COLO668 (cell line): ENCODE measurements around the gene FLT3.
"Not testable (repeated sequence)": the region's sequence is repeated elsewhere in the genome, so short reads cannot be mapped to it uniquely, and the experiment has no call there.

Source experiments
- DNase-seq: peaks from one replicate; lab custom pipeline; 2025; ENCODE audit not compliant: unreplicated experiment; lab: John Stamatoyannopoulos, UW

FLT3 gene

GRCh38 chr13:28005016-28005415 lies 95.4 kb downstream of the FLT3 start:
- DNase-seq: not testable (repeated sequence)

- no peak for DNase-seq
Observed at GRCh38 chr13:28002886-28003698, 97.3 kb downstream of the FLT3 start.

- peak; percentile 87 for DNase-seq
Observed at GRCh38 chr13:28001837-28002473, 98.4 kb downstream of the FLT3 start.

GRCh38 chr13:28001049-28001448 lies 99.3 kb downstream of the FLT3 start:
- DNase-seq: no peak

- DNase-seq: no peak
Observed at GRCh38 chr13:28000567-28000966, 99.8 kb downstream of the FLT3 start.

- peak; percentile 77 for DNase-seq
Observed at GRCh38 chr13:27997904-27998522, 102.4 kb downstream of the FLT3 start.

- DNase-seq: no peak
Observed at GRCh38 chr13:27991881-27992280, 108.5 kb downstream of the FLT3 start.

GRCh38 chr13:27988520-27988919 lies 111.9 kb downstream of the FLT3 start, which contains the start of gene URAD:
URAD (minus strand) TSS chr13:27988693; CDS start chr13:27988637, 56 bp downstream.
- no peak for DNase-seq

- no peak for DNase-seq
Observed at GRCh38 chr13:27985600-27985999, 114.8 kb downstream of the FLT3 start.

GRCh38 chr13:27982361-27982760 lies 118.0 kb downstream of the FLT3 start:
- no peak for DNase-seq

GRCh38 chr13:27981006-27981708 lies 119.2 kb downstream of the FLT3 start:
- DNase-seq: no peak

GRCh38 chr13:27980280-27980998 lies 119.9 kb downstream of the FLT3 start:
- no peak for DNase-seq

- no peak for DNase-seq
Observed at GRCh38 chr13:27979765-27980279, 120.6 kb downstream of the FLT3 start.

GRCh38 chr13:27979001-27979643 lies 121.3 kb downstream of the FLT3 start:
- DNase-seq: no peak

GRCh38 chr13:27978301-27978968 lies 121.9 kb downstream of the FLT3 start:
- no peak for DNase-seq

- peak; percentile 82 for DNase-seq
Observed at GRCh38 chr13:27977476-27978300, 122.7 kb downstream of the FLT3 start.

- DNase-seq: no peak
Observed at GRCh38 chr13:27976362-27977091, 123.8 kb downstream of the FLT3 start.
